Heart right ventricle (tissue), 16 donors: Measurements from ENCODE around the gene MTA2. TPM values are rescaled to one million over a fixed set of nuclear protein-coding genes. Genes with fewer than 3 reads are reported as not detected.
"Not testable (repeated sequence)": the region's sequence is repeated elsewhere in the genome, so short reads cannot be mapped to it uniquely, and the experiment has no call there.

Experiments used
- ATAC-seq, 8 donors: fragments of 200-7000 bp; cut with Tn5 transposase; one replicate each; pipeline ENCODE4 v1.9.1; 2020; ENCODE audit warnings: mild to moderate bottlenecking in 8 of 8, moderate library complexity in 8 of 8, moderate number of reproducible peaks in 1 of 8
- DNase-seq, 2 donors: peaks; one replicate each; pipeline ENCODE4 v3.0.0-alpha.2; 2020
- H3K27ac ChIP-seq, 10 donors: fragments of 200-600 bp; sonication (generic) in 2 of 10; one replicate each; pipeline versions ENCODE4 v1.5.0 to v1.8.0; 2020 to 2022; ENCODE audit warnings: mild to moderate bottlenecking in 3 of 10
- H3K27me3 ChIP-seq, 7 donors: fragments of 200-600 bp; one replicate each; pipeline ENCODE4 v1.8.0; 2021 to 2022; ENCODE audit warnings: mild to moderate bottlenecking in 2 of 7
- H3K36me3 ChIP-seq, 9 donors: fragments of 200-600 bp; sonication (generic) in 1 of 9; one replicate each; pipeline versions ENCODE4 v1.5.0 to v1.8.0; 2020 to 2022; ENCODE audit warnings: mild to moderate bottlenecking in 2 of 9
- H3K4me1 ChIP-seq, 9 donors: fragments of 200-600 bp; sonication (generic) in 1 of 9; one replicate each; pipeline versions ENCODE4 v1.5.0 to v1.8.0; 2020 to 2022; ENCODE audit warnings: mild to moderate bottlenecking in 4 of 9
- H3K4me3 ChIP-seq, 10 donors: fragments of 200-600 bp; sonication (generic) in 2 of 10; one replicate each; pipeline versions ENCODE4 v1.5.0 to v1.8.0; 2020 to 2022; ENCODE audit warnings: mild to moderate bottlenecking in 7 of 10, moderate library complexity in 2 of 10
- H3K9me3 ChIP-seq, 11 donors: fragments of 200-600 bp in 10 of 11; sonication (generic) in 2 of 11; one replicate each; pipeline versions ENCODE4 v1.5.0 to v1.8.0; 2013 to 2022; ENCODE audit warnings: mild to moderate bottlenecking in 2 of 11, control low read depth in 1 of 11, moderate library complexity in 1 of 11
- CTCF ChIP-seq, 9 donors: fragments of 200-600 bp; sonication (generic) in 2 of 9; IDR thresholded peaks; one replicate each; pipeline versions ENCODE4 v1.5.0 to v1.8.0; 2021 to 2022; ENCODE audit warnings: antibody characterized with exemption in 9 of 9, mild to moderate bottlenecking in 5 of 9, moderate library complexity in 1 of 9
- WGBS, 2 donors: extraction: QIAGEN DNeasy Blood & Tissue Kit; methylation state at CpG; one replicate each; pipeline ENCODE4 v1.1.7; 2013; ENCODE audit warnings: inconsistent platforms in 1 of 2; 5-methylcytosine and 5-hydroxymethylcytosine counted together
- intact Hi-C, 10 donors: fragments of 100-400 bp; cut with DNase I; formaldehyde crosslinking; loops; one replicate each; pipeline versions ENCODE4 v1.11.1 to v1.14.2; 2022
- polyA plus RNA-seq, 2 donors: library from polyadenylated mRNA; stranded (reverse); fragments of 200-250 nt; gene quantifications; one replicate each; pipeline ENCODE4 v1.2.3, GENCODE V29; 2013
- total RNA-seq, 10 donors: library from RNA; stranded (reverse); fragmentation: NEBNext Ultra II Directional in 3 of 10; extraction: Animal tissue kit (Norgen Biotek cat#: 25700) in 3 of 10; gene quantifications; one replicate each; pipeline versions ENCODE4 v1.2.1 to v1.2.4, GENCODE V29; 2021 to 2023
- donor health status: Arrhythmogenic right ventricular cardiomyopathy.
- donor health status: ischemic (EF 13 %, LVEDD 7.1; RV severe dilation, severe dysfunction).
- donor health status: healthy with polysubstance abuse.
- donor health status: DM: no; HTN: yes; CAD: no.
- donor health status: DM: no; HTN: no; CAD: no.
- donor health status: ischemic (EF 25% LVEDD 6.9; RV normal size, moderate dysfunction).
- donor health status: ischemic (EF 25% LVEDD 5.7; RV mildly dilated, moderate dysfunction).
- donor health status: healthy.
- donor health status: DM: yes; HTN: yes; CAD: no.
- donor health status: Ischemic cardiomyopathy.
- donor health status: ischemic (EF 35%, LVEDD 5.7; RV mildly dilated, moderate dysfunction).
- donor health status: nonischemic (EF 11% LVEDD 7.7; RV severe dilation, severe dysfunction).
- donor health status: DM: yes; HTN: yes; CAD: no.
- donor health status: PGD.
- donor health status: ischemic (EF 29% LVEDD 5.4; RV normal size, mild dysfunction).
- donor health status: nonischemic (EF 23%, LVEDD 6.1; RV moderate dilation, normal function).

Gene MTA2
- total and polyA plus RNA-seq, 12 donors: 22.1 to 45.3 (median 29.8) TPM

DNA sequence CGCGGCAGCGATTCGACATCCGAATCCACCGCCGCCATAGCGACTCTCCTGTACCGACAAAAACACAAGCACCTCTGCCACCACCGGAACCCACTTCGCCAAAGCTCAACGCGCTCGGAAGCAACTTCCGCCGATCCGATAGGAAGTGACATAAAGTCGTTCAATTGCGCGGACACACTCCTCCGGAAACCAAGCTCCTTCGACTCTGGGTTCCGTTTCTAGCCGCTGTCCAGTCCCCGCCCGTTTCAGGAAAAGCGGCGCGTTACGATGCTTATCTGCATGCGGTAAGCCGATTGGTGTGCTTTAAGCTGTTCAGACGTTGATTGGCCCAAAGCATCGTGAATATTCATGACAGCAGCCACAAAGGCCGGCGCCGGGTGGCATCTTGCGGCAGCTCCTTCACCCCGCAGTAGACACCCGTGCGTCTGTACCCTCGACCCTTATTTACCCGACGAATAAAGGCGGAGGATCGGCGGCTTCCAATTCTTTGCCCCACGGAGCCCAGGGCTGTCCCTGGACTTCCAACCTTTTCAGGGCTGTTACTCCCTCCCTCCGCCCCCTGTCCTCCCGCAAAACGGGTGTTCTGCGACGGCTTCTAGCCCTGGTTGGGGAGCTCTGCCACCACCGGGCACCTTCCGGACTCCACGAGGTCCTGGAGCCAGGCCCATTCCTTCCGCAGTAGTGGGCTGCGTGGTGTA is 10.1 kb downstream of the MTA2 start, which contains the start of gene TUT1:
Gene TUT1 (minus strand): TSS at position 76 of the 698 bp plus-strand sequence. CDS start 38 bp downstream, at position 38.
- Histone ChIP-seq H3K27ac (peak within 1 kb of the TSS; percentile 83 to 97 (median 94)), H3K9me3 (no peaks in the 10 kb centered on the region), H3K36me3 (peaks cover 0 to 63% (median 43%) of the 10 kb centered on the region in 9 donors), H3K4me3 (peak within 1 kb of the TSS; percentile 63 to 86 (median 78)), H3K27me3 (no peaks in the 10 kb centered on the region), H3K4me1 (peaks cover 3 to 42% (median 28%) of the 10 kb centered on the region in 9 donors)
- DNase-seq: peak; percentile 91 to 97
- peak in 5 of 9 donors; percentile 5 to 39 (median 24) for TF ChIP-seq CTCF (IDR thresholded peaks at IDR 0.05)
- 0% methylated on average over 58 of the region's 58 CpGs for WGBS, 2 donors
- ATAC-seq: peak; percentile 95 to 98 (median 96)
- intact Hi-C loops: loop anchor here in 5 of 10 donors (1.0 to 10.0 kb wide), 6 partner anchors 17 to 266 kb away; partner anchors contain the start of gene AHNAK (in 2 of the 5)

- no peak overlapping the region for H3K27ac ChIP-seq
- H3K27me3 ChIP-seq: no peaks in the 10 kb centered on the region
- WGBS, 2 donors: 69 to 70% methylated on average over 18 of the region's 18 CpGs
- no peak overlapping the region for H3K4me3 ChIP-seq
- ATAC-seq (no peak), DNase-seq (no peak)
- peak in 2 of 9 donors; percentile 6 to 19 for TF ChIP-seq CTCF (IDR thresholded peaks at IDR 0.05)
- intact Hi-C loops: no loop called here
- peaks cover 3 to 42% (median 28%) of the 10 kb centered on the region in 9 donors for H3K4me1 ChIP-seq
- H3K9me3 ChIP-seq: no peaks in the 10 kb centered on the region
- H3K36me3 ChIP-seq: peaks cover 0 to 63% (median 30%) of the 10 kb centered on the region in 9 donors
Observed at GRCh38 chr11:62588966-62589637, 12.6 kb downstream of the MTA2 start.

GRCh38 chr11:62585356-62585755 is 16.3 kb downstream of the MTA2 start:
- intact Hi-C loops, H3K27ac ChIP-seq, DNase-seq, H3K27me3 ChIP-seq, H3K4me3 ChIP-seq, H3K9me3 ChIP-seq, ATAC-seq: not testable (repeated sequence)
- peaks cover 0 to 88% (median 30%) of the 10 kb centered on the region in 9 donors for H3K36me3 ChIP-seq
- peaks cover 0 to 19% (median 12%) of the 10 kb centered on the region in 9 donors for H3K4me1 ChIP-seq
- 95 to 98% methylated on average over 7 of the region's 7 CpGs for WGBS, 2 donors

GRCh38 chr11:62581735-62582134 is 19.9 kb downstream of the MTA2 start:
- H3K4me3 ChIP-seq, intact Hi-C loops, DNase-seq, ATAC-seq, H3K27ac ChIP-seq, H3K9me3 ChIP-seq, H3K27me3 ChIP-seq: not testable (repeated sequence)
- peaks cover 0 to 98% (median 15%) of the 10 kb centered on the region in 9 donors for H3K36me3 ChIP-seq
- 94 to 96% methylated on average over 4 of the region's 4 CpGs for WGBS, 2 donors
- peaks cover 0 to 19% (median 2%) of the 10 kb centered on the region in 9 donors for H3K4me1 ChIP-seq

DNA sequence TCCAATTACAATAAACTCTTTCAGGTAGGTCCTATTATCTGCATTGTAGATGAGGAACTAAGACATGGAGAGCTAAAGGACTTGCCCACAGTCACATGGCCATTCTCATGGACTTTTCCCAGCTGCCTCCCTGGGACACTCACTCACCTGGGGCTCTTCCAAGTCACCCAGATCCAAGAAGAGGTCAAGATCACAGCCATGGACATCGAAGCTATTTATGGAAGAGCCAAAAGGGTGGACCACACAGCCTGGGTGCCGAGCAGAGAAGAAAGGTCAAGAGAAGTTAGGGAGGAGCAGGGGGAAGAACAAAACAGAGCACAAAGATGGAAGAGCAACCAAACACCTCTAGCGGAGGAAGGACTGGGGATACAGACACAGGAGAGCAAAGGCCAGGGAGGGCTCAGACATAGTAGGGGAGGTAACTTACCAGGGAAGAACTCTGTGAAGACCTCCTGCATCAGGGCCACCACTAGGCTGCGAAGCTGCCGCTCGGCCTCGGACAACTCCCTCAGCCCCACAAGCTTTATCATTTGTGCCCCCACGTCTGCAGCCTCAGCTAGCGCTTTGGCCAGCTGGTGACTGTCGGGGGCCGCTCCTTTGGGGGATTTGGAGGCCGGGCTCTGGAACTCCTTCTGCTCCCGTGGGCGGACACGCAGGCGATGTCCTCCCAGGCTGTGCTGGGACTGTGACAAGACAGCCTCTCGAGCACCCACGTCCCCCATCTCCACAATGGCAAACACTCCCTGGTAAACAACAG is 20.5 kb downstream of the MTA2 start:
- intact Hi-C loops: no loop called here

More for the DNA sequence above, 20.5 kb downstream of the MTA2 start:
- Histone ChIP-seq H3K27me3 (no peaks in the 10 kb centered on the region), H3K4me1 (peaks cover 0 to 25% (median 8%) of the 10 kb centered on the region in 9 donors), H3K36me3 (peaks cover 0 to 98% (median 15%) of the 10 kb centered on the region in 9 donors), H3K4me3 (no peak overlapping the region), H3K27ac (no peak overlapping the region), H3K9me3 (no peaks in the 10 kb centered on the region)
- 83 to 85% methylated on average over 18 of the region's 18 CpGs for WGBS, 2 donors
- DNase-seq (no peak), ATAC-seq (no peak)
- TF ChIP-seq CTCF (IDR thresholded peaks at IDR 0.05): no peak
